ENCODE measurements around the gene SLC22A23. TPM values are rescaled to one million over a fixed set of nuclear protein-coding genes. Genes with fewer than 3 reads are reported as not detected.

SLC22A23 gene
- total RNA-seq, 2 donors from 2014 or later = 11.1 to 13.3 TPM

DNA sequence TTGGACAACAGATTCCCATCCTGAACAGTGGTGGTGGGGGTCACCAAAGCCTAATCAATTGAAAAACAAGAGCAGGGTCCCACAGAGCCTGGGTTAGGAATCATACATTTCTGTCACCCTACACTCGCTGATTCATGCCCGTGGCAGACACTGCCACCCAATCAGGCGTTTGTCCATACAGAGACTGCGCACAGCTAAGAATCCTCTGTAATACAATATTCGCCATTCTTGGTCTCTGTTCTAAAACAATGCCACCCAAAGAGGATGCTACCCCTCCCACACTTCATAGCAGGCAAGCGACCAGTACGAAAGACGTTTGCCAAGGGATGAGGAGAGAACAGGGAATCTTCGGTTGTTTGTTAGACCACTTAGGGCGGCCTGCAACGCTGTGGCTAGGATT is 28.1 kb upstream of the SLC22A23 start:
- H3K9me3 Mint-ChIP-seq = peaks cover 15% of the 10 kb centered on the region
- no peaks in the 10 kb centered on the region for H3K36me3 Mint-ChIP-seq (ENCODE audit: low read depth)
- Histone ChIP-seq H3K36me3 (ENCODE audit: control insufficient read depth, insufficient read depth, low read length) (no peaks in the 10 kb centered on the region), H3K9ac (ENCODE audit: extremely low read depth, low read length, poor library complexity, severe bottlenecking) (no peak overlapping the region), H3K27ac (ENCODE audit: low read depth, low read length) (no peak overlapping the region), H3K9me3 (ENCODE audit: control insufficient read depth, low read length) (peaks cover 5% of the 10 kb centered on the region), H3K4me3 (ENCODE audit: low read length) (no peak overlapping the region), H3K4me1 (ENCODE audit: control insufficient read depth, insufficient read depth, low read length) (peaks cover 16% of the 10 kb centered on the region), H3K27me3 (ENCODE audit: control insufficient read depth, insufficient read depth, low read length, poor library complexity, severe bottlenecking) (no peaks in the 10 kb centered on the region)
- DNase-seq = no peak
- TF ChIP-seq CTCF (conservative IDR thresholded peaks at IDR 0.05) = no peak
- H3K27me3 Mint-ChIP-seq (ENCODE audit: insufficient read depth) = peaks cover 8% of the 10 kb centered on the region
- H3K4me3 Mint-ChIP-seq = no peak overlapping the region
- no peak overlapping the region for H3K27ac Mint-ChIP-seq
- WGBS, 2 experiments (ENCODE audit: insufficient coverage in 1 of 2, insufficient read length in 1 of 2) = 90 to 92% methylated on average over 11 of the region's 11 CpGs
- peaks cover 36% of the 10 kb centered on the region for H3K4me1 Mint-ChIP-seq

DNA sequence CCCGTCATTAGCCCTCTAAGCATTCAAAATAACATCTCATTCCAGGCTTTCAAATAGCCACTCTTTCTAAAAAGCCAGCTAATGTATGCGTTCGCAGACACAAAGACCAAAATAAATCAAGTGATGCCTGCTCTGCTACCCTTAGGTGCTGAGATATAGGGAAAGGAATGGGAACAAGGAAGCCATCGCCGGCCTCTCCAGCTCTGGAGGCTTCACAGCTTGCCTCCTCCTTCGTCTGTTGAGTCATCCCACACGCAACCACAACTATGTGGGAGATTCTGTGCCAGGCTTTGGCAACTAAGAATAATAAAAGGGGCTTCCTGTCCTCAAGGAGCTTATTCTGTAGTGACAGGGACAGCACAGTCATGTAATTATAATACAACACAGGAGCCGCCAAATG is 27.3 kb upstream of the SLC22A23 start:
- Mint-ChIP-seq H3K27ac (no peak overlapping the region), H3K4me1 (peaks cover 29% of the 10 kb centered on the region), H3K9me3 (peaks cover 21% of the 10 kb centered on the region), H3K27me3 (ENCODE audit: insufficient read depth) (peaks cover 12% of the 10 kb centered on the region), H3K36me3 (ENCODE audit: low read depth) (no peaks in the 10 kb centered on the region), H3K4me3 (no peak overlapping the region)
- H3K4me1 ChIP-seq (ENCODE audit: control insufficient read depth, insufficient read depth, low read length) = peaks cover 12% of the 10 kb centered on the region
- H3K4me3 ChIP-seq (ENCODE audit: low read length) = no peak overlapping the region
- TF ChIP-seq CTCF (conservative IDR thresholded peaks at IDR 0.05) = no peak
- no peaks in the 10 kb centered on the region for H3K36me3 ChIP-seq (ENCODE audit: control insufficient read depth, insufficient read depth, low read length)
- no peaks in the 10 kb centered on the region for H3K27me3 ChIP-seq (ENCODE audit: control insufficient read depth, insufficient read depth, low read length, poor library complexity, severe bottlenecking)
- 92 to 94% methylated on average over 8 of the region's 8 CpGs for WGBS, 2 experiments (ENCODE audit: insufficient coverage in 1 of 2, insufficient read length in 1 of 2)
- no peak overlapping the region for H3K9ac ChIP-seq (ENCODE audit: extremely low read depth, low read length, poor library complexity, severe bottlenecking)
- no peak overlapping the region for H3K27ac ChIP-seq (ENCODE audit: low read depth, low read length)
- H3K9me3 ChIP-seq (ENCODE audit: control insufficient read depth, low read length) = peaks cover 8% of the 10 kb centered on the region
- no peak for DNase-seq

- Histone ChIP-seq H3K9ac (ENCODE audit: extremely low read depth, low read length, poor library complexity, severe bottlenecking) (no peak overlapping the region), H3K27me3 (ENCODE audit: control insufficient read depth, insufficient read depth, low read length, poor library complexity, severe bottlenecking) (no peaks in the 10 kb centered on the region), H3K4me3 (ENCODE audit: low read length) (no peak overlapping the region), H3K4me1 (ENCODE audit: control insufficient read depth, insufficient read depth, low read length) (peaks cover 10% of the 10 kb centered on the region), H3K27ac (ENCODE audit: low read depth, low read length) (no peak overlapping the region), H3K9me3 (ENCODE audit: control insufficient read depth, low read length) (peaks cover 8% of the 10 kb centered on the region), H3K36me3 (ENCODE audit: control insufficient read depth, insufficient read depth, low read length) (no peaks in the 10 kb centered on the region)
- 91 to 100% methylated on average over 1 to 2 of the region's 2 CpGs for WGBS, 2 experiments (ENCODE audit: insufficient coverage in 1 of 2, insufficient read length in 1 of 2)
- no peaks in the 10 kb centered on the region for H3K36me3 Mint-ChIP-seq (ENCODE audit: low read depth)
- DNase-seq = no peak
- H3K27ac Mint-ChIP-seq = no peak overlapping the region
- peaks cover 25% of the 10 kb centered on the region for H3K9me3 Mint-ChIP-seq
- peaks cover 25% of the 10 kb centered on the region for H3K4me1 Mint-ChIP-seq
- no peak for TF ChIP-seq CTCF (conservative IDR thresholded peaks at IDR 0.05)
- H3K4me3 Mint-ChIP-seq = no peak overlapping the region
- peaks cover 14% of the 10 kb centered on the region for H3K27me3 Mint-ChIP-seq (ENCODE audit: insufficient read depth)
Observed at GRCh38 chr6:3483675-3484074, 26.8 kb upstream of the SLC22A23 start.
